Breast epithelium (tissue), 4 donors: ENCODE data around the gene NCKAP1. TPM values are rescaled to one million over a fixed set of nuclear protein-coding genes. Genes with fewer than 3 reads are reported as not detected.
A peak's percentile ranks its signal among the peaks of the same experiment; 100 is the strongest.

Experiments
- DNase-seq, 2 donors: peaks; one replicate each; pipeline ENCODE4 v3.0.0-alpha.2; 2019; ENCODE audit warnings: low spot score in 2 of 2
- H3K27ac ChIP-seq, 2 donors: fragments of 200-600 bp; sonication (generic) in 1 of 2; one replicate each; pipeline ENCODE4 v1.5.1; 2016 to 2019; ENCODE audit warnings: mild to moderate bottlenecking in 1 of 2
- H3K27me3 ChIP-seq, 2 donors: fragments of 200-600 bp; sonication (generic) in 1 of 2; one replicate each; pipeline versions ENCODE4 v1.5.1 to v1.6.0; 2017 to 2019; ENCODE audit warnings: control low read depth in 1 of 2, mild to moderate bottlenecking in 1 of 2
- H3K36me3 ChIP-seq: fragments of 200-600 bp; one replicate; pipeline ENCODE4 v1.5.1; 2019
- H3K4me1 ChIP-seq, 2 donors: fragments of 200-600 bp; sonication (generic); one replicate each; pipeline ENCODE4 v1.5.1; 2016 to 2019; ENCODE audit warnings: control low read depth in 1 of 2
- H3K4me3 ChIP-seq, 3 donors: fragments of 200-600 bp; sonication (generic); 1 replicate in 2 of 3; 2 replicates in 1 of 3; pipeline ENCODE4 v1.5.1; 2016 to 2019; ENCODE audit warnings: mild to moderate bottlenecking in 3 of 3, moderate library complexity in 2 of 3
- H3K9me3 ChIP-seq, 2 donors: fragments of 200-600 bp; sonication (generic) in 1 of 2; one replicate each; pipeline ENCODE4 v1.5.1; 2016 to 2019; ENCODE audit warnings: control low read depth in 1 of 2
- CTCF ChIP-seq, 3 donors: fragments of 450-650 bp; IDR thresholded peaks; one replicate each; pipeline ENCODE4 v1.5.1; 2016 to 2017; ENCODE audit warnings: antibody characterized with exemption in 3 of 3, mild to moderate bottlenecking in 3 of 3, moderate library complexity in 3 of 3
- POLR2A ChIP-seq: fragments of 450-650 bp; IDR thresholded peaks from one replicate; pipeline ENCODE4 v1.6.1; 2016; ENCODE audit warnings: antibody characterized with exemption, mild to moderate bottlenecking, moderate library complexity
- POLR2AphosphoS5 ChIP-seq, 3 donors: sonication (generic); formaldehyde crosslinking; IDR thresholded peaks; one replicate each; pipeline ENCODE4 v1.6.1; 2017; ENCODE audit warnings: antibody characterized with exemption in 3 of 3
- intact Hi-C: fragments of 100-400 bp; cut with DNase I; formaldehyde crosslinking; loops from one replicate; pipeline ENCODE4 v1.15.1; 2023; ENCODE audit warnings: low total_unique reads
- total RNA-seq, 3 donors: library from RNA; depleted of rRNA; stranded (reverse); fragments of >200 nt; gene quantifications; one replicate each; pipeline ENCODE4 v1.1.0, GENCODE V29; 2016

Gene NCKAP1
- total RNA-seq, 3 donors from 2014 or later = 122 to 270 (median 186) TPM

- H3K36me3 ChIP-seq = no peaks in the 10 kb centered on the region
- no peak overlapping the region for H3K27ac ChIP-seq
- DNase-seq = no peak
- intact Hi-C loops = no loop called here
- H3K4me3 ChIP-seq = no peak overlapping the region
- TF ChIP-seq CTCF (IDR thresholded peaks at IDR 0.05) (no peak), POLR2AphosphoS5 (IDR thresholded peaks at IDR 0.05) (no peak), POLR2A (no peak)
- no peaks in the 10 kb centered on the region for H3K27me3 ChIP-seq
- H3K9me3 ChIP-seq = no peaks in the 10 kb centered on the region
- peaks cover 0 to 11% of the 10 kb centered on the region in 2 donors for H3K4me1 ChIP-seq
Observed at GRCh38 chr2:183040604-183041003, 2.3 kb upstream of the NCKAP1 start.

GRCh38 chr2:183037553-183038340 is 510 bp downstream of the NCKAP1 start:
- H3K36me3 ChIP-seq = no peaks in the 10 kb centered on the region
- H3K27me3 ChIP-seq = no peaks in the 10 kb centered on the region
- intact Hi-C loops = no loop called here
- DNase-seq = peak; percentile 24 to 53
- peaks cover 0 to 26% of the 10 kb centered on the region in 2 donors for H3K4me1 ChIP-seq
- H3K27ac ChIP-seq = peak overlapping the region; percentile 100
- no peak for TF ChIP-seq CTCF (IDR thresholded peaks at IDR 0.05)
- peak in 2 of 3 donors; percentile 6 to 20 for TF ChIP-seq POLR2AphosphoS5 (IDR thresholded peaks at IDR 0.05)
- no peaks in the 10 kb centered on the region for H3K9me3 ChIP-seq
- H3K4me3 ChIP-seq = peak overlapping the region; percentile 87 to 96 (median 93)

- no peak for DNase-seq
- Histone ChIP-seq H3K27ac (peak overlapping the region; percentile 100), H3K4me3 (peak overlapping the region; percentile 87 to 96 (median 93)), H3K27me3 (no peaks in the 10 kb centered on the region), H3K36me3 (no peaks in the 10 kb centered on the region), H3K9me3 (no peaks in the 10 kb centered on the region), H3K4me1 (peaks cover 0 to 28% of the 10 kb centered on the region in 2 donors)
- intact Hi-C loops = no loop called here
- TF ChIP-seq POLR2A (no peak), POLR2AphosphoS5 (IDR thresholded peaks at IDR 0.05) (peak in 1 of 3 donors; percentile 21), CTCF (IDR thresholded peaks at IDR 0.05) (no peak)
Observed at GRCh38 chr2:183037074-183037552, 1.1 kb downstream of the NCKAP1 start.

- H3K4me3 ChIP-seq = peak overlapping the region; percentile 87 to 96 (median 93)
- no peaks in the 10 kb centered on the region for H3K9me3 ChIP-seq
- intact Hi-C loops = no loop called here
- no peaks in the 10 kb centered on the region for H3K36me3 ChIP-seq
- no peaks in the 10 kb centered on the region for H3K27me3 ChIP-seq
- H3K4me1 ChIP-seq = peaks cover 0 to 28% of the 10 kb centered on the region in 2 donors
- peak overlapping the region; percentile 27 to 100 for H3K27ac ChIP-seq
- no peak for TF ChIP-seq POLR2AphosphoS5 (IDR thresholded peaks at IDR 0.05)
- no peak for TF ChIP-seq CTCF (IDR thresholded peaks at IDR 0.05)
- no peak for TF ChIP-seq POLR2A
- DNase-seq = no peak
Observed at GRCh38 chr2:183035954-183036669, 2.1 kb downstream of the NCKAP1 start.
